A549 (cell line): ENCODE data around the gene CDK5RAP2. TPM values are rescaled to one million over a fixed set of nuclear protein-coding genes. Genes with fewer than 3 reads are reported as not detected.

Experiments
- ATAC-seq, 2 experiments: fragments of 200-7000 bp in 1 of 2; fragments of >200 bp in 1 of 2; cut with Nextera tagmentation in 1 of 2; cut with Tn5 transposase in 1 of 2; 3 replicates each; pipeline versions ENCODE4 v1.8.0 to v1.9.1; 2018 to 2020; ENCODE audit warnings: mild to moderate bottlenecking in 1 of 2, moderate library complexity in 1 of 2
- CTCF ChIA-PET: fragments of 300-600 bp; sonication (Branson Sonifier 250); formaldehyde crosslinking; extraction: SDS; loops from one replicate; lab custom pipeline; 2021; ENCODE audit warnings: antibody characterized with exemption, inconsistent platforms; lab: Yijun Ruan, JAX
- POLR2A ChIA-PET: fragments of 350-600 bp; formaldehyde crosslinking; extraction: SDS; loops from one replicate; lab custom pipeline; 2021; ENCODE audit warnings: antibody characterized with exemption, inconsistent platforms; lab: Yijun Ruan, JAX
- DNase-seq, 2 experiments: peaks; one replicate each; pipeline versions ENCODE4 v3.0.0 to v3.0.0-alpha.2; 2011 to 2016; ENCODE audit warnings: low read depth in 1 of 2, low spot score in 1 of 2
- FAIRE-seq: peaks from 2 replicates; lab custom pipeline; 2011; peaks lifted over from hg19 to GRCh38; lab: Jason Lieb, UNC
- H3K27ac ChIP-seq, 2 experiments: fragments of >200 bp; sonication (Bioruptor Twin); formaldehyde crosslinking; 3 replicates each; pipeline ENCODE4 v1.5.1; 2016 to 2017
- H3K4me1 ChIP-seq: fragments of >200 bp; sonication (Bioruptor Twin); formaldehyde crosslinking; 3 replicates; pipeline ENCODE4 v1.6.1; 2016
- H3K4me2 ChIP-seq: fragments of >200 bp; sonication (Bioruptor Twin); formaldehyde crosslinking; 3 replicates; pipeline ENCODE4 v1.6.1; 2016
- H3K4me3 ChIP-seq: fragments of >200 bp; sonication (Bioruptor Twin); formaldehyde crosslinking; 3 replicates; pipeline ENCODE4 v1.5.1; 2016
- H3K9me3 ChIP-seq: fragments of >200 bp; sonication (Bioruptor Twin); formaldehyde crosslinking; 3 replicates; pipeline ENCODE4 v1.6.1; 2016
- BHLHE40 ChIP-seq: IDR thresholded peaks from 2 replicates; pipeline ENCODE4 v1.6.1; 2012; ENCODE audit warnings: low read depth, low read length, inconsistent platforms
- CBX2 ChIP-seq: fragments of 200-600 bp; sonication (generic); IDR thresholded peaks from 2 replicates; pipeline ENCODE4 v1.6.1; 2016; ENCODE audit warnings: low read depth, mild to moderate bottlenecking, borderline replicate concordance
- CHD2 ChIP-seq: fragments of 150-350 bp; IDR thresholded peaks from 2 replicates; pipeline ENCODE4 v1.6.1; 2014; ENCODE audit warnings: low read length; ENCODE audit not compliant: partially characterized antibody
- CTCF ChIP-seq: fragments of >200 bp; sonication (Bioruptor Twin); formaldehyde crosslinking; IDR thresholded peaks from 3 replicates; pipeline ENCODE4 v1.5.1; 2016
- EHF ChIP-seq: fragments of 250-450 bp; sonication (Bioruptor Pico); IDR thresholded peaks from 2 replicates; pipeline ENCODE4 v1.5.0; 2020; ENCODE audit warnings: mild to moderate bottlenecking
- ELK1 ChIP-seq: fragments of 150-350 bp; IDR thresholded peaks from 2 replicates; pipeline ENCODE4 v1.6.1; 2014; ENCODE audit warnings: low read depth, mild to moderate bottlenecking, low read length
- EP300 ChIP-seq, 2 experiments: fragments of >200 bp; sonication (Bioruptor Twin); formaldehyde crosslinking; IDR thresholded peaks; 2 replicates in 1 of 2; 3 replicates in 1 of 2; pipeline ENCODE4 v1.6.1; 2016 to 2017
- ESRRA ChIP-seq: fragments of 150-350 bp; IDR thresholded peaks from 2 replicates; pipeline ENCODE4 v1.6.1; 2014; ENCODE audit warnings: mild to moderate bottlenecking, low read length, borderline replicate concordance
- FOSB ChIP-seq: fragments of 250-450 bp; sonication (Bioruptor Pico); IDR thresholded peaks from 2 replicates; pipeline ENCODE4 v1.5.0; 2020; ENCODE audit warnings: mild to moderate bottlenecking, moderate library complexity
- FOXS1 ChIP-seq: fragments of 250-450 bp; sonication (Bioruptor Pico); IDR thresholded peaks from 2 replicates; pipeline ENCODE4 v1.5.0; 2020; ENCODE audit warnings: mild to moderate bottlenecking, moderate library complexity
- GATA3 ChIP-seq: IDR thresholded peaks from 2 replicates; pipeline ENCODE4 v1.6.1; 2012; ENCODE audit warnings: borderline replicate concordance
- HOXA7 ChIP-seq: fragments of 250-450 bp; sonication (Bioruptor Pico); IDR thresholded peaks from 2 replicates; pipeline ENCODE4 v1.5.0; 2020; ENCODE audit warnings: mild to moderate bottlenecking, moderate library complexity
- KDM1A ChIP-seq: fragments of 200-600 bp; sonication (generic); IDR thresholded peaks from 2 replicates; pipeline ENCODE4 v1.6.1; 2016; ENCODE audit warnings: low read depth, mild to moderate bottlenecking
- MAFK ChIP-seq: fragments of 450-650 bp; IDR thresholded peaks from 2 replicates; pipeline ENCODE4 v1.6.1; 2014; ENCODE audit not compliant: partially characterized antibody
- MAZ ChIP-seq: fragments of 150-350 bp; IDR thresholded peaks from 2 replicates; pipeline ENCODE4 v1.6.1; 2014; ENCODE audit warnings: antibody characterized with exemption, low read depth, low read length, borderline replicate concordance
- MYC ChIP-seq: IDR thresholded peaks from 2 replicates; pipeline ENCODE4 v1.6.1; 2012; ENCODE audit warnings: mild to moderate bottlenecking, inconsistent platforms, low read length, improper control_type of control experiment, borderline replicate concordance
- NFE2L2 ChIP-seq: fragments of 150-350 bp; conservative IDR thresholded peaks from 2 replicates; pipeline ENCODE4 v1.6.1; 2014; ENCODE audit warnings: low read length
- RAD21 ChIP-seq, 2 experiments: fragments of >200 bp in 1 of 2; sonication (Bioruptor Twin) in 1 of 2; formaldehyde crosslinking in 1 of 2; IDR thresholded peaks in 1 of 2; conservative IDR thresholded peaks in 1 of 2; 2 replicates in 1 of 2; 3 replicates in 1 of 2; pipeline ENCODE4 v1.6.1; 2012 to 2018; ENCODE audit warnings: inconsistent platforms in 1 of 2
- RARB ChIP-seq: fragments of 250-450 bp; sonication (Bioruptor Pico); IDR thresholded peaks from 2 replicates; pipeline ENCODE4 v1.8.0; 2021; ENCODE audit warnings: mild to moderate bottlenecking, moderate library complexity
- REST ChIP-seq: fragments of 200-600 bp; sonication (generic); IDR thresholded peaks from 2 replicates; pipeline ENCODE4 v1.6.1; 2016; ENCODE audit warnings: antibody characterized with exemption, mild to moderate bottlenecking, moderate library complexity
- SREBF2 ChIP-seq: fragments of 450-650 bp; IDR thresholded peaks from 2 replicates; pipeline ENCODE4 v1.6.1; 2014; ENCODE audit warnings: mild to moderate bottlenecking, moderate library complexity
- TFCP2L1 ChIP-seq: fragments of 250-450 bp; sonication (Bioruptor Pico); IDR thresholded peaks from 2 replicates; pipeline ENCODE4 v1.5.0; 2021; ENCODE audit warnings: mild to moderate bottlenecking
- USF2 ChIP-seq: fragments of 450-650 bp; IDR thresholded peaks from 2 replicates; pipeline ENCODE4 v1.6.1; 2014; ENCODE audit warnings: antibody characterized with exemption
- ZFP36 ChIP-seq: fragments of 450-650 bp; IDR thresholded peaks from 2 replicates; pipeline ENCODE4 v1.6.1; 2014; ENCODE audit warnings: borderline replicate concordance; ENCODE audit not compliant: partially characterized antibody
- WGBS: methylation state at CpG from one replicate; pipeline ENCODE4 v1.1.6; 2017; ENCODE audit errors: missing lambda C conversion rate; 5-methylcytosine and 5-hydroxymethylcytosine counted together
- polyA plus RNA-seq, 4 experiments: library from polyadenylated mRNA; depleted of rRNA in 3 of 4; stranded (reverse); fragments of >200 nt; fragmentation: RNase III in 1 of 4; extraction: RNeasy Plus Mini Kit Qiagen cat#74134 plus additional on column Dnase treatment in 1 of 4; gene quantifications; 2 replicates in 3 of 4; 3 replicates in 1 of 4; pipeline ENCODE4 v1.2.3, GENCODE V29; 2011 to 2017

The CDK5RAP2 gene
- polyA plus RNA-seq, 2 of the 4 experiments (the other 2 are of a cell fraction), result 29.1 to 44.6 TPM

- ChIA-PET POLR2A (no interaction called here), CTCF (interaction anchor here (1.0 kb wide), 1 partner anchor 22 kb away, joined by 3 read pairs; no protein-coding TSS in a partner anchor)
- Histone ChIP-seq H3K9me3 (no peaks in the 10 kb centered on the region), H3K4me3 (no peak overlapping the region), H3K4me2 (no peak overlapping the region), H3K4me1 (peaks cover 33% of the 10 kb centered on the region), H3K27ac (0 out of 6 replicates have a peak overlapping the region, but pooled peaks of 1 of the 2 experiments have one; percentile 13)
- no peak for TF ChIP-seq NFE2L2
- TF ChIP-seq REST, result no peak
- no peak for TF ChIP-seq ESRRA
- no peak for TF ChIP-seq CBX2
- TF ChIP-seq CHD2, result no peak
- TF ChIP-seq GATA3, result no peak
- TF ChIP-seq SREBF2, result no peak
- no peak for TF ChIP-seq FOSB (CRISPR knock-in tag)
- TF ChIP-seq EHF (CRISPR knock-in tag), result no peak
- TF ChIP-seq MAZ, result no peak
- no peak for TF ChIP-seq RARB (CRISPR knock-in tag)
- TF ChIP-seq BHLHE40, result no peak
- TF ChIP-seq CTCF, result no peak
- FAIRE-seq (no peak), ATAC-seq (no peak), DNase-seq (no peak)
- 66% methylated on average over 4 of the region's 4 CpGs for WGBS
Measured at GRCh38 chr9:120389300-120389699, 190.7 kb downstream of the CDK5RAP2 start.

GRCh38 chr9:120388003-120388855, 191.7 kb downstream of the CDK5RAP2 start:
- Histone ChIP-seq H3K4me3 (no peak overlapping the region), H3K4me1 (peaks cover 38% of the 10 kb centered on the region), H3K4me2 (no peak overlapping the region), H3K9me3 (no peaks in the 10 kb centered on the region), H3K27ac (peak overlapping the region in 1 of 2 experiments; percentile 13; a peak in 2 of 6 replicates)
- DNase-seq (no peak), FAIRE-seq (no peak), ATAC-seq (no peak)
- TF ChIP-seq CTCF (no peak), MAZ (no peak), HOXA7 (CRISPR knock-in tag) (no peak), SREBF2 (no peak), KDM1A (no peak), EP300 (IDR thresholded peaks at IDR 0.05) (no peak), ELK1 (no peak), FOXS1 (CRISPR knock-in tag) (no peak), MYC (no peak), ESRRA (no peak), TFCP2L1 (CRISPR knock-in tag) (no peak), ZFP36 (no peak), MAFK (no peak), USF2 (no peak), RAD21 (conservative IDR thresholded peaks at IDR 0.05 in 1 of 2, IDR thresholded peaks at IDR 0.05 in 1 of 2) (no peak)
- ChIA-PET CTCF (interaction anchor here (0.9 to 1.0 kb wide), 3 partner anchors 12 to 54 kb away, joined by 3 read pairs; no protein-coding TSS in a partner anchor), POLR2A (no interaction called here)
- WGBS, result 88% methylated on average over 24 of the region's 24 CpGs
